ENCODE data around the gene BTBD19. TPM values are rescaled to one million over a fixed set of nuclear protein-coding genes. Genes with fewer than 3 reads are reported as not detected.
"Not testable (repeated sequence)": the region's sequence is repeated elsewhere in the genome, so short reads cannot be mapped to it uniquely, and the experiment has no call there.

BTBD19 gene
- total RNA-seq, 1 donor from 2014 or later, result 7.8 TPM

- no peak for DNase-seq (ENCODE audit: low spot score)
Observed at GRCh38 chr1:44787506-44787905, 20.8 kb upstream of the BTBD19 start.

GRCh38 chr1:44788120-44788860 lies 20.0 kb upstream of the BTBD19 start, which contains the start of gene BEST4:
BEST4 (minus strand) TSS chr1:44788170; CDS start chr1:44787705, 465 bp downstream.
- no peak for DNase-seq (ENCODE audit: low spot score)

GRCh38 chr1:44790968-44791801 lies 17.1 kb upstream of the BTBD19 start:
- DNase-seq (ENCODE audit: low spot score), result no peak

- no peak for DNase-seq (ENCODE audit: low spot score)
Observed at GRCh38 chr1:44792736-44793502, 15.4 kb upstream of the BTBD19 start.

GRCh38 chr1:44797886-44798285 lies 10.4 kb upstream of the BTBD19 start:
- DNase-seq (ENCODE audit: low spot score), result not testable (repeated sequence)

GRCh38 chr1:44798481-44799365 lies 9.6 kb upstream of the BTBD19 start:
- no peak for DNase-seq (ENCODE audit: low spot score)

- DNase-seq (ENCODE audit: low spot score), result peak; percentile 98
Observed at GRCh38 chr1:44799770-44800584, 8.3 kb upstream of the BTBD19 start, which contains the start of gene PLK3. PLK3 (plus strand) TSS chr1:44800377; CDS start chr1:44800464, 87 bp downstream.

- no peak for DNase-seq (ENCODE audit: low spot score)
Observed at GRCh38 chr1:44801491-44802305, 6.6 kb upstream of the BTBD19 start.

GRCh38 chr1:44802306-44803061 lies 5.8 kb upstream of the BTBD19 start:
- no peak for DNase-seq (ENCODE audit: low spot score)

DNA sequence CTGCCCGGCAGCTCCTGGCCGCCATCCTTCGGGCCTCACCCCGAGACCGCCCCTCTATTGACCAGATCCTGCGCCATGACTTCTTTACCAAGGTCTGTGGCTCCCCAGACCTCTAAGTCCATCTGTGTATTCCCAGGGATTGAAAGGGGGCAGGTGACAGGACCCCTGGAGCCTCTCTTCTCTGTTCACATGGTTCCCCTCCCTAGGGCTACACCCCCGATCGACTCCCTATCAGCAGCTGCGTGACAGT lies 5.3 kb upstream of the BTBD19 start:
- DNase-seq (ENCODE audit: low spot score), result no peak

DNA sequence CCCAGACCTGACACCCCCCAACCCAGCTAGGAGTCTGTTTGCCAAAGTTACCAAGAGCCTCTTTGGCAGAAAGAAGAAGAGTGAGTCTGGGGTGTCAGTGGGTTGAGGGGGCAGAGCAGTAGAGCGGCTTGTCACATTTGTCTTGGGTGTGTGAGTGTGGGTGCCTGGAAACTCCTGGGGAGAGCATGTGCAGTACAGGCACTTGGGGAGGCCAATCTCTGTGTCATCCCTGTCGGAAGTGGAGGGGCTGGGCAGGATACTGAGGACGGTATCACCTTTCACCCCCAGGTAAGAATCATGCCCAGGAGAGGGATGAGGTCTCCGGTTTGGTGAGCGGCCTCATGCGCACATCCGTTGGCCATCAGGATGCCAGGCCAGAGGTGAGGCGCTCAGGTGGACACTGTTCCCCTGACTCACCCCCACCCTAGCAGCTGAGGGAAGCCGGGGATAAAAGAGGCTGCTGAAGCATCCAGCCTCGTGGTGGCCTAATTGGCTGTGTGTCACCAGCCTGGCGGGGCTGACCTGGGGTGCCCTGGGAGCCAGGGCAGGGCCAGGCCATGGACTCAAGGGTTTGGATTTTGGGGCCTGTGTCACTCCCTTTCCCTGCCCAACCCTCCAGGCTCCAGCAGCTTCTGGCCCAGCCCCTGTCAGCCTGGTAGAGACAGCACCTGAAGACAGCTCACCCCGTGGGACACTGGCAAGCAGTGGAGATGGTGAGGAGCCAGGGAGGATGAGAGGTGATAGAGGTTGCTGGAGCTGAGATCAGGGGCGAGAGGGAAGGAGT lies 4.8 kb upstream of the BTBD19 start:
- DNase-seq (ENCODE audit: low spot score), result no peak

DNA sequence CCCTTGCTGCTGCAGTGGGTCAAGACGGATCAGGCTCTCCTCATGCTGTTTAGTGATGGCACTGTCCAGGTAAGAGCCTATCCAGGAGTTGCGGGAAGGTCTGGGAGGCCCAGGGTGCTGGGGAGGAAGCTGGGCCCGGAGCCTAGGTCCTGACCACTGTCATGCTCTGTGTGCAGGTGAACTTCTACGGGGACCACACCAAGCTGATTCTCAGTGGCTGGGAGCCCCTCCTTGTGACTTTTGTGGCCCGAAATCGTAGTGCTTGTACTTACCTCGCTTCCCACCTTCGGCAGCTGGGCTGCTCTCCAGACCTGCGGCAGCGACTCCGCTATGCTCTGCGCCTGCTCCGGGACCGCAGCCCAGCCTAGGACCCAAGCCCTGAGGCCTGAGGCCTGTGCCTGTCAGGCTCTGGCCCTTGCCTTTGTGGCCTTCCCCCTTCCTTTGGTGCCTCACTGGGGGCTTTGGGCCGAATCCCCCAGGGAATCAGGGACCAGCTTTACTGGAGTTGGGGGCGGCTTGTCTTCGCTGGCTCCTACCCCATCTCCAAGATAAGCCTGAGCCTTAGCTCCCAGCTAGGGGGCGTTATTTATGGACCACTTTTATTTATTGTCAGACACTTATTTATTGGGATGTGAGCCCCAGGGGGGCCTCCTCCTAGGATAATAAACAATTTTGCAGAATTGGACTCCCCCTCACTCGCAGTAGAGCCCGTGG lies 2.9 kb upstream of the BTBD19 start:
- DNase-seq (ENCODE audit: low spot score), result no peak

DNA sequence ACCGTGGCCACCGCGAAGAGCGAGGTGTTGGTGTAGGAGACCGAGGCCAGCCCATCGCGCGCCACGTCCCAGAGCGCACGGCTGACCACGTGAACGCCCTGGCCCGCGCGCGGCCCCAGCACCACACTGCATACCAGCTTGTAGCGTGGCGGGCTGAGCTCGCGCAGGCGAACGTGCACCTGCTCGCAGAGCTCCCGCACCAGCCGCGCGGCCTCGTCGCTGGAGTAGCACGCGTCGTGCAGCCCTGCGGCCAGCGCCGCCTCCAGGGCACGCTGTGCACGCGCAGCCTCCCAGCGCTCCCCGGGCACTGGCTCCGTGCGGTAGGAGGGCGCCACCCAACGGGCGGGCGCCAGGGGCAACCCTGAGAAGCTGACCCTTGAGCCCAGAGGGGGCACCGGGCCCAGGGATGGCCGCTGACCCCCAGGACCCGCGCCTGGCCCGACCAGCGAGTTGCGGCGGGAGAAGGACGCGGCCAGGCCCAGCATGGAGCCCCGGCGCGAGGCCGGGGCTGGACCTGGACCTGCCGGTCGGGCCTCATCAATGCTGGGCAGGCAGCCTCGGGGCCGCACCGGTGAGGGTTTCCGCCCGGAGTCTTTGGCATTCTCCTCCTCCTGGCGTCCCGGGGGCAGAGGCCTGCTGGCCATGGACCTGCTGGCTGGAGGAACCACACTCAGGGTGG lies 2.2 kb upstream of the BTBD19 start:
- DNase-seq (ENCODE audit: low spot score), result no peak

GRCh38 chr1:44806704-44807363 lies 1.5 kb upstream of the BTBD19 start, which contains the start of gene DYNLT4:
DYNLT4 (minus strand) TSS chr1:44807351; CDS start chr1:44806668, 683 bp downstream.
- DNase-seq (ENCODE audit: low spot score), result no peak

DNA sequence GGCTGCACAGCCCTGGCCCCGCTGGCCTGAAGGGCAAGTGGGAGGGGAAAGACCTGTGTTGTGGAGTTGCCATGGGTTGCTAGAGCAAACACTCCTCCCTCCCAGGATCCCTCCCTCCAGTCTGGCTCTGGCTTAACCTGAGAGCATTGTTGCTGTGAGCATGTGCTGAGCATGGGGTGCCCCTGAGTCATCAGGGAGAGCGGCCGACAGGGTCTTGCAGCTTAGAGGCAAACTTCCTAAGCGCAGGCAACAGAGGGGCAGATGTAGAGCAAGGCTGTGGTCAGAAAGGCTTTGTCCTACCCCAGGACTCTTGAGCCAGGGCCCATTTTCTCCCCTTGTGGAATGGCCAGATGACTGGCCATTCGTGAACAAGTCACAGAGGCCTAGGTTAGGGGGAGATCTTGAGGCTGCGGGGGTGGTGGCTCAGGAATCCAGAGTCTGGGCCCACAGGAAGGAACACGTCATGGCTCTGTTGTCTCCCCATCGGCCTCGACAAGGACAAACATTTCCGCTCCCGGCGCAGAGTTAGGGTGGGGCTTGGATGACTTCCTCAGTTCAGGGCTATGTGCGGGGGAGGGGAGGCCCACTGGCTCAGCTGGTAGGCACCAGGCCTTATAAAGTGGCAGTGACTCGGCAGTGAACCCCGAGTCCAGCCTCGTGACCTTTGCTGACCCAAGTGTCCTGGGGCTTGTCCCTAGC lies 810 bp upstream of the BTBD19 start:
- DNase-seq (ENCODE audit: low spot score), result peak; percentile 96
